CD14-positive monocyte (primary cell): Measurements from ENCODE around the gene RHEB. TPM values are rescaled to one million over a fixed set of nuclear protein-coding genes. Genes with fewer than 3 reads are reported as not detected.

ENCODE experiments used
- DNase-seq, 3 donors: peaks; one replicate each; pipeline ENCODE4 v3.0.0-alpha.2; 2011 to 2022
- H2AFZ ChIP-seq: 2 replicates; pipeline ENCODE4 v1.6.0; 2012; ENCODE audit warnings: mild to moderate bottlenecking, low read depth, low read length, inconsistent platforms; ENCODE audit not compliant: insufficient read depth, poor library complexity, severe bottlenecking
- H3K27ac ChIP-seq, 2 donors: 1 replicate in 1 of 2; 2 replicates in 1 of 2; pipeline ENCODE4 v1.5.1; 2012 to 2013; ENCODE audit warnings: low read length in 2 of 2, control low read depth in 1 of 2, inconsistent platforms in 1 of 2, low read depth in 1 of 2, mild to moderate bottlenecking in 1 of 2
- H3K27me3 ChIP-seq, 2 donors: one replicate each; pipeline versions ENCODE4 v1.6.0 to v1.6.1; 2011 to 2013; ENCODE audit warnings: low read length in 2 of 2; ENCODE audit not compliant: control insufficient read depth in 2 of 2, insufficient read depth in 2 of 2
- H3K36me3 ChIP-seq, 2 donors: replicated peaks in 1 of 2; 1 replicate in 1 of 2; 2 replicates in 1 of 2; pipeline versions ENCODE4 v1.5.1 to v1.6.1; 2012 to 2013; ENCODE audit warnings: low read length in 2 of 2, control low read depth in 1 of 2, inconsistent platforms in 1 of 2, mild to moderate bottlenecking in 1 of 2; ENCODE audit not compliant: insufficient read depth in 2 of 2, control insufficient read depth in 1 of 2
- H3K4me1 ChIP-seq, 2 donors: 1 replicate in 1 of 2; 2 replicates in 1 of 2; pipeline versions ENCODE4 v1.5.1 to v1.6.1; 2012 to 2013; ENCODE audit warnings: low read length in 2 of 2, control low read depth in 1 of 2, inconsistent platforms in 1 of 2, mild to moderate bottlenecking in 1 of 2, moderate library complexity in 1 of 2; ENCODE audit not compliant: insufficient read depth in 2 of 2, control insufficient read depth in 1 of 2
- H3K4me2 ChIP-seq: replicated peaks from 2 replicates; pipeline ENCODE3; 2012; ENCODE audit warnings: low read length, moderate library complexity, mild to moderate bottlenecking; ENCODE audit not compliant: poor library complexity, severe bottlenecking; ENCODE audit errors: extremely low read depth
- H3K4me3 ChIP-seq, 3 experiments: fragments of 200-600 bp in 1 of 3; sonication (generic) in 1 of 3; replicated peaks in 1 of 3; 1 replicate in 2 of 3; 2 replicates in 1 of 3; pipeline ENCODE4 v1.5.1; 2011 to 2013; ENCODE audit warnings: low read length in 3 of 3, mild to moderate bottlenecking in 3 of 3, control low read depth in 2 of 3, low read depth in 2 of 3, inconsistent platforms in 1 of 3, moderate library complexity in 1 of 3
- H3K79me2 ChIP-seq: 2 replicates; pipeline ENCODE4 v1.6.0; 2012; ENCODE audit warnings: mild to moderate bottlenecking, control low read depth, inconsistent platforms, low read length, moderate library complexity; ENCODE audit not compliant: insufficient read depth
- H3K9ac ChIP-seq: 2 replicates; pipeline ENCODE4 v1.6.0; 2017; ENCODE audit warnings: low read length, mild to moderate bottlenecking; ENCODE audit not compliant: insufficient read depth, poor library complexity, severe bottlenecking
- H3K9me3 ChIP-seq, 2 donors: replicated peaks in 1 of 2; 1 replicate in 1 of 2; 2 replicates in 1 of 2; pipeline versions ENCODE4 v1.5.1 to v1.6.1; 2012 to 2013; ENCODE audit warnings: low read length in 2 of 2, control low read depth in 1 of 2; ENCODE audit not compliant: control insufficient read depth in 1 of 2, insufficient read depth in 1 of 2
- H4K20me1 ChIP-seq: 2 replicates; pipeline ENCODE4 v1.6.0; 2012; ENCODE audit warnings: mild to moderate bottlenecking, low read length, control low read depth, moderate library complexity; ENCODE audit not compliant: insufficient read depth
- H3K27ac Mint-ChIP-seq, 7 donors: one replicate each; pipeline ENCODE4 v1.8.0; 2020; ENCODE audit warnings: mild to moderate bottlenecking in 7 of 7, mixed read lengths in 7 of 7, moderate library complexity in 6 of 7, inconsistent platforms in 2 of 7
- H3K27me3 Mint-ChIP-seq, 3 donors: one replicate each; pipeline ENCODE4 v1.8.0; 2021 to 2022; ENCODE audit warnings: low read depth in 3 of 3, mild to moderate bottlenecking in 3 of 3, mixed read lengths in 3 of 3, moderate library complexity in 3 of 3, inconsistent platforms in 1 of 3
- H3K36me3 Mint-ChIP-seq, 2 donors: one replicate each; pipeline ENCODE4 v1.8.0; 2020; ENCODE audit warnings: mixed read lengths in 2 of 2, inconsistent platforms in 1 of 2, mild to moderate bottlenecking in 1 of 2
- H3K4me1 Mint-ChIP-seq: one replicate; pipeline ENCODE4 v1.8.0; 2020; ENCODE audit warnings: mild to moderate bottlenecking, mixed read lengths
- H3K4me3 Mint-ChIP-seq, 2 donors: one replicate each; pipeline ENCODE4 v1.8.0; 2020; ENCODE audit warnings: mild to moderate bottlenecking in 2 of 2, mixed read lengths in 2 of 2, moderate library complexity in 1 of 2
- H3K9me3 Mint-ChIP-seq, 7 donors: one replicate each; pipeline ENCODE4 v1.8.0; 2020 to 2022; ENCODE audit warnings: mixed read lengths in 7 of 7, mild to moderate bottlenecking in 6 of 7, moderate library complexity in 6 of 7, inconsistent platforms in 2 of 7
- CTCF ChIP-seq: fragments of 200-600 bp; IDR thresholded peaks from one replicate; pipeline ENCODE4 v1.8.0; 2022; ENCODE audit warnings: antibody characterized with exemption, mild to moderate bottlenecking
- WGBS: methylation state at CpG from one replicate; pipeline ENCODE4 v1.1.5; 2013; ENCODE audit warnings: missing lambda C conversion rate; ENCODE audit not compliant: insufficient coverage; 5-methylcytosine and 5-hydroxymethylcytosine counted together
- intact Hi-C, 2 donors: fragments of 100-400 bp; cut with micrococcal nuclease; formaldehyde crosslinking; loops; one replicate each; pipeline versions ENCODE4 v1.15.0 to v1.15.1; 2023
- polyA plus RNA-seq, 3 donors: library from polyadenylated mRNA; depleted of rRNA in 1 of 3; unstranded in 2 of 3; stranded (reverse) in 1 of 3; fragments of 300-500 nt in 2 of 3; fragments of >200 nt in 1 of 3; fragmentation: Illumina TruSeq in 2 of 3; gene quantifications; 1 replicate in 2 of 3; 2 replicates in 1 of 3; pipeline ENCODE4 v1.2.3, GENCODE V29; 2012 to 2021

RHEB gene
- polyA plus RNA-seq, 3 donors, result 20.4 to 96.1 (median 95.8) TPM

- TF ChIP-seq CTCF, result no peak
- Histone ChIP-seq H3K36me3 (no peaks in the 10 kb centered on the region), H3K27me3 (no peaks in the 10 kb centered on the region), H3K9ac (no peak overlapping the region), H3K79me2 (no peaks in the 10 kb centered on the region), H4K20me1 (no peaks in the 10 kb centered on the region), H3K4me1 (no peaks in the 10 kb centered on the region), H3K4me3 (no peak overlapping the region), H2AFZ (no peak overlapping the region), H3K27ac (no peak overlapping the region), H3K9me3 (no peaks in the 10 kb centered on the region), H3K4me2 (no peak overlapping the region)
- Mint-ChIP-seq H3K4me1 (no peaks in the 10 kb centered on the region), H3K27me3 (peaks cover 6 to 33% (median 18%) of the 10 kb centered on the region in 3 donors), H3K36me3 (no peaks in the 10 kb centered on the region), H3K27ac (peak overlapping the region in 1 of 7 donors; percentile 11), H3K9me3 (peaks cover 0 to 3% (median 2%) of the 10 kb centered on the region in 7 donors), H3K4me3 (no peak overlapping the region)
- DNase-seq, result no peak
- 94% methylated on average over 5 of the region's 6 CpGs for WGBS
- intact Hi-C loops, result no loop called here
Measured at GRCh38 chr7:151542606-151543130, 23.0 kb upstream of the RHEB start.

- Mint-ChIP-seq H3K27me3 (peaks cover 5 to 35% (median 20%) of the 10 kb centered on the region in 3 donors), H3K9me3 (peaks cover 0 to 3% (median 2%) of the 10 kb centered on the region in 7 donors), H3K4me1 (no peaks in the 10 kb centered on the region), H3K27ac (peak overlapping the region in 1 of 7 donors; percentile 13), H3K4me3 (no peak overlapping the region), H3K36me3 (no peaks in the 10 kb centered on the region)
- intact Hi-C loops, result no loop called here
- H3K9ac ChIP-seq, result no peak overlapping the region
- no peak overlapping the region for H2AFZ ChIP-seq
- H3K9me3 ChIP-seq, result no peaks in the 10 kb centered on the region
- H3K4me1 ChIP-seq, result no peaks in the 10 kb centered on the region
- no peaks in the 10 kb centered on the region for H3K79me2 ChIP-seq
- no peak overlapping the region for H3K4me2 ChIP-seq
- no peak overlapping the region for H3K4me3 ChIP-seq
- no peak overlapping the region for H3K27ac ChIP-seq
- H3K27me3 ChIP-seq, result no peaks in the 10 kb centered on the region
- DNase-seq, result no peak
- 91% methylated on average over 15 of the region's 17 CpGs for WGBS
- no peak for TF ChIP-seq CTCF
- no peaks in the 10 kb centered on the region for H4K20me1 ChIP-seq
- no peaks in the 10 kb centered on the region for H3K36me3 ChIP-seq
Measured at GRCh38 chr7:151541709-151542499, 22.2 kb upstream of the RHEB start.
